Smooth muscle cell (in vitro differentiated cells): Measurements from ENCODE around the gene PKNOX2. TPM values are rescaled to one million over a fixed set of nuclear protein-coding genes. Genes with fewer than 3 reads are reported as not detected.

Experiments
- DNase-seq: peaks from one replicate; lab custom pipeline; 2025; ENCODE audit not compliant: unreplicated experiment; lab: John Stamatoyannopoulos, UW
- H2AFZ ChIP-seq: fragments of 200-600 bp; sonication (generic); 2 replicates; pipeline ENCODE4 v1.6.0; 2016; ENCODE audit warnings: antibody characterized with exemption, low read depth, mild to moderate bottlenecking
- H3F3A ChIP-seq: fragments of 200-600 bp; sonication (generic); 2 replicates; pipeline ENCODE4 v1.6.0; 2017; ENCODE audit warnings: antibody characterized with exemption, low read depth
- H3K27ac ChIP-seq: fragments of 200-600 bp; sonication (generic); 2 replicates; pipeline ENCODE4 v1.5.1; 2016; ENCODE audit warnings: low read depth, mild to moderate bottlenecking
- H3K27me3 ChIP-seq: fragments of 200-600 bp; sonication (generic); 2 replicates; pipeline ENCODE4 v1.6.1; 2016; ENCODE audit warnings: low read depth, mild to moderate bottlenecking
- H3K36me3 ChIP-seq: fragments of 200-600 bp; sonication (generic); 2 replicates; pipeline ENCODE4 v1.5.1; 2016; ENCODE audit warnings: low read depth
- H3K4me1 ChIP-seq: fragments of 200-600 bp; sonication (generic); 2 replicates; pipeline ENCODE4 v1.5.1; 2016; ENCODE audit warnings: low read depth
- H3K4me2 ChIP-seq: fragments of 200-600 bp; sonication (generic); 2 replicates; pipeline ENCODE4 v1.6.0; 2016; ENCODE audit warnings: mild to moderate bottlenecking
- H3K4me3 ChIP-seq: fragments of 200-600 bp; sonication (generic); 2 replicates; pipeline ENCODE4 v1.5.1; 2016; ENCODE audit warnings: mild to moderate bottlenecking
- H3K79me2 ChIP-seq: fragments of 200-600 bp; sonication (generic); 2 replicates; pipeline ENCODE4 v1.6.0; 2016; ENCODE audit warnings: low read depth, mild to moderate bottlenecking
- H3K9ac ChIP-seq: fragments of 200-600 bp; sonication (generic); 2 replicates; pipeline ENCODE4 v1.6.0; 2016; ENCODE audit warnings: low read depth
- H3K9me3 ChIP-seq: fragments of 200-600 bp; sonication (generic); replicated peaks from 2 replicates; pipeline ENCODE4 v1.5.1; 2016; ENCODE audit warnings: low read depth
- H4K20me1 ChIP-seq: fragments of 200-600 bp; sonication (generic); 2 replicates; pipeline ENCODE4 v1.6.0; 2016; ENCODE audit warnings: low read depth
- WGBS: methylation state at CpG from one replicate; pipeline ENCODE4 v1.1.7; 2016; ENCODE audit warnings: low lambda C conversion rate; 5-methylcytosine and 5-hydroxymethylcytosine counted together
- polyA plus RNA-seq: library from polyadenylated mRNA; unstranded; fragments of >200 nt; fragmentation: Nextera tagmentation; extraction: Ambion mirVana; gene quantifications from 2 replicates; pipeline ENCODE4 v1.2.1, GENCODE V29; 2016
- total RNA-seq: library from RNA; depleted of rRNA; stranded (reverse); fragments of >200 nt; gene quantifications from 2 replicates; pipeline ENCODE4 v1.2.3, GENCODE V29; 2014
- TF ChIP-seq, protein P1 (sequence below): fragments of 200-600 bp; sonication (generic); IDR thresholded peaks from 2 replicates; pipeline ENCODE4 v1.5.1; 2017; ENCODE audit warnings: borderline replicate concordance, mild to moderate bottlenecking, antibody characterized with exemption; ENCODE audit not compliant: insufficient read depth, poor library complexity, severe bottlenecking

Gene PKNOX2
- total and polyA plus RNA-seq, 2 experiments from 2014 or later, result 7.2 to 7.9 TPM

DNA sequence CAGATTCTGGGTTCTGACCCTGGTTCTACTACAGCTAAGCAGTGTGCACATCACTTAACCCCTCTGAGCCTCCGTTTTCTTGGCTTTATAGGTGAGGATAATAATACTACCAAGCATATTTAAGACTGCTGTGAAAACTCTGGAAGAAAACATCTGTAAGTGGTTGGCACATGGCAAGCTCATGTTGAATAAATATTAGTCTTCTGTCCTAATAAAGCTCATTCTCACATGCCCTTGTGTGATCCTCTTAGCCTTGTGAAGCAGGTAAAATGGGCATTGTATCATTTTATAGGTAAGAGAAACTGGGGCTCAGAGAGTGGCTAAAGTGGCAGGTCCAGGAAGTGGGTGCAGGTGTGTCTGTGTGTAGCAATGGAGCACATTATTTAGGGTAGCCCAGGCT is 8.5 kb downstream of the PKNOX2 start:
- no peak overlapping the region for H3K27ac ChIP-seq
- peaks cover 9% of the 10 kb centered on the region for H3F3A ChIP-seq
- TF ChIP-seq, protein P1, sequence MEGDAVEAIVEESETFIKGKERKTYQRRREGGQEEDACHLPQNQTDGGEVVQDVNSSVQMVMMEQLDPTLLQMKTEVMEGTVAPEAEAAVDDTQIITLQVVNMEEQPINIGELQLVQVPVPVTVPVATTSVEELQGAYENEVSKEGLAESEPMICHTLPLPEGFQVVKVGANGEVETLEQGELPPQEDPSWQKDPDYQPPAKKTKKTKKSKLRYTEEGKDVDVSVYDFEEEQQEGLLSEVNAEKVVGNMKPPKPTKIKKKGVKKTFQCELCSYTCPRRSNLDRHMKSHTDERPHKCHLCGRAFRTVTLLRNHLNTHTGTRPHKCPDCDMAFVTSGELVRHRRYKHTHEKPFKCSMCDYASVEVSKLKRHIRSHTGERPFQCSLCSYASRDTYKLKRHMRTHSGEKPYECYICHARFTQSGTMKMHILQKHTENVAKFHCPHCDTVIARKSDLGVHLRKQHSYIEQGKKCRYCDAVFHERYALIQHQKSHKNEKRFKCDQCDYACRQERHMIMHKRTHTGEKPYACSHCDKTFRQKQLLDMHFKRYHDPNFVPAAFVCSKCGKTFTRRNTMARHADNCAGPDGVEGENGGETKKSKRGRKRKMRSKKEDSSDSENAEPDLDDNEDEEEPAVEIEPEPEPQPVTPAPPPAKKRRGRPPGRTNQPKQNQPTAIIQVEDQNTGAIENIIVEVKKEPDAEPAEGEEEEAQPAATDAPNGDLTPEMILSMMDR, result no peak
- no peak overlapping the region for H3K4me3 ChIP-seq
- H3K4me2 ChIP-seq, result no peak overlapping the region
- no peak for DNase-seq
- 100% methylated on average over 1 of the region's 1 CpG for WGBS
- peaks cover 40% of the 10 kb centered on the region for H3K4me1 ChIP-seq
- H3K36me3 ChIP-seq, result no peaks in the 10 kb centered on the region
- H4K20me1 ChIP-seq, result peaks cover 81% of the 10 kb centered on the region
- peaks cover 45% of the 10 kb centered on the region for H3K79me2 ChIP-seq
- H2AFZ ChIP-seq, result no peak overlapping the region
- no peaks in the 10 kb centered on the region for H3K9me3 ChIP-seq
- H3K27me3 ChIP-seq, result no peaks in the 10 kb centered on the region
- H3K9ac ChIP-seq, result no peak overlapping the region

GRCh38 chr11:125173556-125173955 is 9.0 kb downstream of the PKNOX2 start:
- H3K79me2 ChIP-seq, result peaks cover 45% of the 10 kb centered on the region
- H3K36me3 ChIP-seq, result no peaks in the 10 kb centered on the region
- peaks cover 7% of the 10 kb centered on the region for H3F3A ChIP-seq
- H3K27me3 ChIP-seq, result no peaks in the 10 kb centered on the region
- TF ChIP-seq, protein P1, result no peak
- WGBS, result 92% methylated on average over 8 of the region's 8 CpGs
- DNase-seq, result no peak
- H3K9me3 ChIP-seq, result no peaks in the 10 kb centered on the region
- H4K20me1 ChIP-seq, result peaks cover 82% of the 10 kb centered on the region
- H3K9ac ChIP-seq, result no peak overlapping the region
- H3K27ac ChIP-seq, result no peak overlapping the region
- no peak overlapping the region for H3K4me2 ChIP-seq
- H3K4me1 ChIP-seq, result peaks cover 35% of the 10 kb centered on the region
- no peak overlapping the region for H3K4me3 ChIP-seq
- no peak overlapping the region for H2AFZ ChIP-seq

DNA sequence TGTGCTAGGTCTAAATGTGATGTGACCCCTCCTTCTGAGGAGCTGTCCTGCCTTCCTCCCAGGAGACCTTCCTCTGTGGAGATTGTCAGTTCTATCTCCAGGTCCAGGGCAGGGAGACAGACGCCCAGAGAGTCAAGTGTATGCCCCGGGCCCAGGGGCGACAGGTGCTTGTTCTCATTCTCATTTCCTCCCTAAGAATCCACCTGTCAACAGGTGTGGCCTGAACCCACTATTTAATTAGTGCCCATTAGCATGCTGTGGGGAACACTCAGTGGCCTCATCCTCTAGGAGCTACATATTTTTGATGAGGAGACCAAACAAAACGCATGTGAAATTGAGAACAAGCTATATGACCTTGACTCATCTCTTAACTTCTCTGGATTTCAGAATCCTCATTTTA is 9.5 kb downstream of the PKNOX2 start:
- H3K79me2 ChIP-seq, result peaks cover 45% of the 10 kb centered on the region
- peaks cover 32% of the 10 kb centered on the region for H3K4me1 ChIP-seq
- no peaks in the 10 kb centered on the region for H3K9me3 ChIP-seq
- no peaks in the 10 kb centered on the region for H3K27me3 ChIP-seq
- DNase-seq, result no peak
- peaks cover 3% of the 10 kb centered on the region for H3F3A ChIP-seq
- TF ChIP-seq, protein P1, result no peak
- H2AFZ ChIP-seq, result no peak overlapping the region
- 97% methylated on average over 4 of the region's 4 CpGs for WGBS
- H3K36me3 ChIP-seq, result no peaks in the 10 kb centered on the region
- no peak overlapping the region for H3K9ac ChIP-seq
- H3K27ac ChIP-seq, result no peak overlapping the region
- peaks cover 82% of the 10 kb centered on the region for H4K20me1 ChIP-seq
- H3K4me3 ChIP-seq, result no peak overlapping the region
- H3K4me2 ChIP-seq, result no peak overlapping the region

DNA sequence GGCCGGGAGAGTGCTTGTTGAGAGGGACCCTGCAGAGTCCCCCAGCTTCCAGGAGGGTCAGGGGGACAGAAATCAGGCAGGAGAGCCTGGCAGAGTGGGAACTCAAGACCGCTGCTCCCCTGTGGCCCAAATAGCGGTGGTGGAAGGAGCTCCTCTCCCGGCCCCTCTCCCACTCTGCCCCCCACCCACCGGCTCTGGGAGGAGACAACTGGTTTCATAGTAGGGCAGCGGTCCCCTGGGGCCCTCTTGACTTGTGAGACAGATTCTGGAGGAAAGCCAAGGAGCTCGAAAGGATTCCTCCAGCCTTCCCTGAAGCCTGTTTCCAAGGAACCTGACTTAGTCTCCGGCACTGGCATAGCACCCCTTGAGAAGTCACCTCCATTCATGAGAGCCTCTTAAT is 10.1 kb downstream of the PKNOX2 start:
- WGBS, result 97% methylated on average over 8 of the region's 8 CpGs
- no peaks in the 10 kb centered on the region for H3K27me3 ChIP-seq
- H2AFZ ChIP-seq, result no peak overlapping the region
- peaks cover 83% of the 10 kb centered on the region for H4K20me1 ChIP-seq
- H3K4me1 ChIP-seq, result peaks cover 30% of the 10 kb centered on the region
- H3F3A ChIP-seq, result peaks cover 3% of the 10 kb centered on the region
- H3K36me3 ChIP-seq, result no peaks in the 10 kb centered on the region
- H3K27ac ChIP-seq, result no peak overlapping the region
- TF ChIP-seq, protein P1, result no peak
- H3K79me2 ChIP-seq, result peaks cover 45% of the 10 kb centered on the region
- no peak overlapping the region for H3K4me2 ChIP-seq
- H3K4me3 ChIP-seq, result no peak overlapping the region
- no peaks in the 10 kb centered on the region for H3K9me3 ChIP-seq
- no peak overlapping the region for H3K9ac ChIP-seq
- DNase-seq, result no peak
